H4 (cell line): ENCODE results near the gene TMEM151A. TPM values are rescaled to one million over a fixed set of nuclear protein-coding genes. Genes with fewer than 3 reads are reported as not detected.

Source experiments
- DNase-seq: peaks from one replicate; pipeline ENCODE4 v3.0.0-alpha.2; 2015; ENCODE audit warnings: low spot score
- total RNA-seq: library from RNA; depleted of rRNA; stranded (reverse); fragments of >200 nt; shearing (Covaris generic); gene quantifications from 2 replicates; pipeline ENCODE4 v1.2.3, GENCODE V29; 2014

Gene TMEM151A
- total RNA-seq, 1 experiment from 2014 or later, result 0.08 TPM

- no peak for DNase-seq
Observed at GRCh38 chr11:66322732-66323427, 31.2 kb downstream of the TMEM151A start.

- DNase-seq, result no peak
Observed at GRCh38 chr11:66323684-66324083, 32.0 kb downstream of the TMEM151A start.

GRCh38 chr11:66324664-66325063, 33.0 kb downstream of the TMEM151A start:
- DNase-seq, result no peak

GRCh38 chr11:66325263-66325671, 33.6 kb downstream of the TMEM151A start:
- DNase-seq, result no peak

- DNase-seq, result no peak
Observed at GRCh38 chr11:66326261-66327111, 34.8 kb downstream of the TMEM151A start.

GRCh38 chr11:66327171-66328030, 35.7 kb downstream of the TMEM151A start:
- DNase-seq, result no peak

GRCh38 chr11:66328031-66328301, 36.3 kb downstream of the TMEM151A start:
- DNase-seq, result no peak

GRCh38 chr11:66328302-66329144, 36.8 kb downstream of the TMEM151A start:
- DNase-seq, result peak; percentile 65

- DNase-seq, result no peak
Observed at GRCh38 chr11:66329165-66329673, 37.5 kb downstream of the TMEM151A start.

- DNase-seq, result no peak
Observed at GRCh38 chr11:66330931-66331330, 39.2 kb downstream of the TMEM151A start.

- DNase-seq, result no peak
Observed at GRCh38 chr11:66331542-66332370, 40.1 kb downstream of the TMEM151A start.

- no peak for DNase-seq
Observed at GRCh38 chr11:66332371-66333219, 40.9 kb downstream of the TMEM151A start.

- DNase-seq, result no peak
Observed at GRCh38 chr11:66333220-66333877, 41.7 kb downstream of the TMEM151A start.

- no peak for DNase-seq
Observed at GRCh38 chr11:66333896-66334604, 42.4 kb downstream of the TMEM151A start.

- DNase-seq, result no peak
Observed at GRCh38 chr11:66334605-66335442, 43.1 kb downstream of the TMEM151A start.

GRCh38 chr11:66335531-66336233, 44.0 kb downstream of the TMEM151A start:
- DNase-seq, result peak; percentile 53
